ENCODE measurements around the gene BLMH. TPM values are rescaled to one million over a fixed set of nuclear protein-coding genes. Genes with fewer than 3 reads are reported as not detected.

Gene BLMH
- total and polyA plus RNA-seq, 10 of the 15 experiments (the other 5 are each of a cell fraction or from before 2014, with no cell fraction given): 16.1 to 63.9 (median 54.0) TPM

DNA sequence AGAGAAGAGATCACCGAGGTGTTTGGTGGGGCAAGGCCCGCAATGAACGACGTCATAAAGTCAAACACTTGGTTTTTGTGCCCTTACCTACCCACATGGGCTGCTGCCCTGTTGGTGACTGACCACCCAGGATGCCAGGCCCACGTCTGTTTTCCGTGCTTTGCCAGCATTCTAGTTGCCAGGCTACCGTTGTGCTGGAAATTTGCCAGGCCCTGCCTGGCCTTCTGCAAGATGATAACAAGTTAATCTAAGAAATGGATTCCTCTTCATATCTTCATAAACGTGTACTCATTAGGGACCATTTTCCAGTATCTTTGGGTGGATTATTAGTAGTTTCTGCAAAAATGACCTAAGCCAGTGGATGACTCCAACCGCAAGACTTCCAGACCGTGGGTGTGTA lies 91.6 kb downstream of the BLMH start (continued):
- TF ChIP-seq SUPT20H (IDR thresholded peaks at IDR 0.05; ENCODE audit: borderline replicate concordance, control insufficient read depth, low read depth, low read length): no peak

DNA sequence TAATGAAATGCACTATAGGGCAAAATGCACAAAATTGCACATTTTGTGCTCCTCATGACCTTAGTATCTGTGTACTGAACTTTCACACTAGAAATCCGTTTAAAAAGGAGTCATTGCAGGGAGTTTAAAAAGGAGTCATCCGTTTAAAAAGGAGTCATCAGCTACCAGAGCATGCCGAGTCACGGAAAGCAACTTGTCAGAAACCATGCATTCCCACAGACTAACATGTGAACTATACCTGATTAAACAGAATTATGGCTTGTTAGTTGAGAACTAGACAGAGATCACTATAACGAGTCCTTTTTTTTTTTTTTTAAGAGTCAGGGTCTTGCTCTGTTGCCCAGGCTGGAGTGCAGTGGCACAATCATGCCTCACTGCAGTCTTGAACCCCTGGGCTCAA lies 92.1 kb downstream of the BLMH start:
- Histone ChIP-seq H3K27me3 (replicated peaks in 1 of 2; ENCODE audit: control insufficient read depth in 2 of 2, insufficient read depth in 2 of 2, low read length in 1 of 2) (no peaks in the 10 kb centered on the region), H2AFZ (ENCODE audit: control insufficient read depth, low read depth, low read length) (no peak overlapping the region), H3K9me3 (replicated peaks; ENCODE audit: control insufficient read depth, insufficient read depth, low read length) (no peaks in the 10 kb centered on the region), H3K36me3 (ENCODE audit: control insufficient read depth in 2 of 2, insufficient read depth in 2 of 2, low read length in 1 of 2) (no peaks in the 10 kb centered on the region), H4K20me1 (ENCODE audit: control insufficient read depth, insufficient read depth) (no peaks in the 10 kb centered on the region), H3K27ac (ENCODE audit: control insufficient read depth, insufficient read depth) (no peak overlapping the region), H3K4me3 (no peak overlapping the region), H3K9ac (ENCODE audit: control insufficient read depth, insufficient read depth, low read length) (no peak overlapping the region), H3K79me2 (ENCODE audit: control insufficient read depth, insufficient read depth, low read length) (no peaks in the 10 kb centered on the region), H3K4me1 (ENCODE audit: control insufficient read depth, insufficient read depth, low read length) (peaks cover 7% of the 10 kb centered on the region; the same call in 1 of the 2 replicates), H3K4me2 (ENCODE audit: control insufficient read depth, insufficient read depth) (no peak overlapping the region)
- intact Hi-C loops (cut with micrococcal nuclease; ENCODE audit: unreplicated experiment): no loop called here
- CTCF ChIA-PET: interaction anchor here (1.1 kb wide), 1 partner anchor 61 kb away, joined by 3 read pairs; no protein-coding TSS in a partner anchor
- RAD21 ChIA-PET (ENCODE audit: unreplicated experiment): interaction anchor here (0.9 kb wide), 1 partner anchor 35 kb away, joined by 4 read pairs; no protein-coding TSS in a partner anchor
- 55% methylated on average over 5 of the region's 5 CpGs for WGBS (ENCODE audit: insufficient coverage, insufficient replicate concordance, low lambda C conversion rate, missing lambda C conversion rate)
- DNase-seq (ENCODE audit: low read depth, low spot score) (no peak), FAIRE-seq (no peak), ATAC-seq (no peak)
- SMC1A ChIA-PET (ENCODE audit: uncharacterized antibody, unreplicated experiment): interaction anchor here (1.0 kb wide), 1 partner anchor 73 kb away, joined by 3 read pairs; no protein-coding TSS in a partner anchor
- no TSS peak for BruUV-seq (replicated peaks)
- POLR2A ChIA-PET: interaction anchor here (0.6 kb wide), 1 partner anchor 561 kb away, joined by 3 read pairs; no protein-coding TSS in a partner anchor
- in situ Hi-C loops (cut with MboI): no loop called here
- TF ChIP-seq FOXK2 (IDR thresholded peaks at IDR 0.05) (no peak), CHD2 (IDR thresholded peaks at IDR 0.05; ENCODE audit: borderline replicate concordance, low read depth, low read length) (no peak), NFXL1 (IDR thresholded peaks at IDR 0.05; ENCODE audit: borderline replicate concordance) (no peak), FOXM1 (IDR thresholded peaks at IDR 0.05; ENCODE audit: low read depth, low read length) (no peak), SMARCA5 (IDR thresholded peaks at IDR 0.05) (no peak), EED (IDR thresholded peaks at IDR 0.05; ENCODE audit: low read depth) (no peak), STAT1 (conservative IDR thresholded peaks at IDR 0.05) (no peak), SREBF1 (IDR thresholded peaks at IDR 0.05; ENCODE audit: low read length) (no peak), HDGF (IDR thresholded peaks at IDR 0.05) (no peak), MTA2 (IDR thresholded peaks at IDR 0.05; ENCODE audit: low read depth) (no peak), SIN3A (IDR thresholded peaks at IDR 0.05; ENCODE audit: low read depth, low read length) (no peak), HDAC2 (IDR thresholded peaks at IDR 0.05) (no peak), IKZF1 (conservative IDR thresholded peaks at IDR 0.05) (no peak)
- TF ChIP-seq, protein P1, sequence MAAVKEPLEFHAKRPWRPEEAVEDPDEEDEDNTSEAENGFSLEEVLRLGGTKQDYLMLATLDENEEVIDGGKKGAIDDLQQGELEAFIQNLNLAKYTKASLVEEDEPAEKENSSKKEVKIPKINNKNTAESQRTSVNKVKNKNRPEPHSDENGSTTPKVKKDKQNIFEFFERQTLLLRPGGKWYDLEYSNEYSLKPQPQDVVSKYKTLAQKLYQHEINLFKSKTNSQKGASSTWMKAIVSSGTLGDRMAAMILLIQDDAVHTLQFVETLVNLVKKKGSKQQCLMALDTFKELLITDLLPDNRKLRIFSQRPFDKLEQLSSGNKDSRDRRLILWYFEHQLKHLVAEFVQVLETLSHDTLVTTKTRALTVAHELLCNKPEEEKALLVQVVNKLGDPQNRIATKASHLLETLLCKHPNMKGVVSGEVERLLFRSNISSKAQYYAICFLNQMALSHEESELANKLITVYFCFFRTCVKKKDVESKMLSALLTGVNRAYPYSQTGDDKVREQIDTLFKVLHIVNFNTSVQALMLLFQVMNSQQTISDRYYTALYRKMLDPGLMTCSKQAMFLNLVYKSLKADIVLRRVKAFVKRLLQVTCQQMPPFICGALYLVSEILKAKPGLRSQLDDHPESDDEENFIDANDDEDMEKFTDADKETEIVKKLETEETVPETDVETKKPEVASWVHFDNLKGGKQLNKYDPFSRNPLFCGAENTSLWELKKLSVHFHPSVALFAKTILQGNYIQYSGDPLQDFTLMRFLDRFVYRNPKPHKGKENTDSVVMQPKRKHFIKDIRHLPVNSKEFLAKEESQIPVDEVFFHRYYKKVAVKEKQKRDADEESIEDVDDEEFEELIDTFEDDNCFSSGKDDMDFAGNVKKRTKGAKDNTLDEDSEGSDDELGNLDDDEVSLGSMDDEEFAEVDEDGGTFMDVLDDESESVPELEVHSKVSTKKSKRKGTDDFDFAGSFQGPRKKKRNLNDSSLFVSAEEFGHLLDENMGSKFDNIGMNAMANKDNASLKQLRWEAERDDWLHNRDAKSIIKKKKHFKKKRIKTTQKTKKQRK (IDR thresholded peaks at IDR 0.05; ENCODE audit: low read depth, low read length): no peak
- TF ChIP-seq, protein P2, sequence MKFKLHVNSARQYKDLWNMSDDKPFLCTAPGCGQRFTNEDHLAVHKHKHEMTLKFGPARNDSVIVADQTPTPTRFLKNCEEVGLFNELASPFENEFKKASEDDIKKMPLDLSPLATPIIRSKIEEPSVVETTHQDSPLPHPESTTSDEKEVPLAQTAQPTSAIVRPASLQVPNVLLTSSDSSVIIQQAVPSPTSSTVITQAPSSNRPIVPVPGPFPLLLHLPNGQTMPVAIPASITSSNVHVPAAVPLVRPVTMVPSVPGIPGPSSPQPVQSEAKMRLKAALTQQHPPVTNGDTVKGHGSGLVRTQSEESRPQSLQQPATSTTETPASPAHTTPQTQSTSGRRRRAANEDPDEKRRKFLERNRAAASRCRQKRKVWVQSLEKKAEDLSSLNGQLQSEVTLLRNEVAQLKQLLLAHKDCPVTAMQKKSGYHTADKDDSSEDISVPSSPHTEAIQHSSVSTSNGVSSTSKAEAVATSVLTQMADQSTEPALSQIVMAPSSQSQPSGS (IDR thresholded peaks at IDR 0.05; ENCODE audit: low read length): no peak
- TF ChIP-seq, protein P3, sequence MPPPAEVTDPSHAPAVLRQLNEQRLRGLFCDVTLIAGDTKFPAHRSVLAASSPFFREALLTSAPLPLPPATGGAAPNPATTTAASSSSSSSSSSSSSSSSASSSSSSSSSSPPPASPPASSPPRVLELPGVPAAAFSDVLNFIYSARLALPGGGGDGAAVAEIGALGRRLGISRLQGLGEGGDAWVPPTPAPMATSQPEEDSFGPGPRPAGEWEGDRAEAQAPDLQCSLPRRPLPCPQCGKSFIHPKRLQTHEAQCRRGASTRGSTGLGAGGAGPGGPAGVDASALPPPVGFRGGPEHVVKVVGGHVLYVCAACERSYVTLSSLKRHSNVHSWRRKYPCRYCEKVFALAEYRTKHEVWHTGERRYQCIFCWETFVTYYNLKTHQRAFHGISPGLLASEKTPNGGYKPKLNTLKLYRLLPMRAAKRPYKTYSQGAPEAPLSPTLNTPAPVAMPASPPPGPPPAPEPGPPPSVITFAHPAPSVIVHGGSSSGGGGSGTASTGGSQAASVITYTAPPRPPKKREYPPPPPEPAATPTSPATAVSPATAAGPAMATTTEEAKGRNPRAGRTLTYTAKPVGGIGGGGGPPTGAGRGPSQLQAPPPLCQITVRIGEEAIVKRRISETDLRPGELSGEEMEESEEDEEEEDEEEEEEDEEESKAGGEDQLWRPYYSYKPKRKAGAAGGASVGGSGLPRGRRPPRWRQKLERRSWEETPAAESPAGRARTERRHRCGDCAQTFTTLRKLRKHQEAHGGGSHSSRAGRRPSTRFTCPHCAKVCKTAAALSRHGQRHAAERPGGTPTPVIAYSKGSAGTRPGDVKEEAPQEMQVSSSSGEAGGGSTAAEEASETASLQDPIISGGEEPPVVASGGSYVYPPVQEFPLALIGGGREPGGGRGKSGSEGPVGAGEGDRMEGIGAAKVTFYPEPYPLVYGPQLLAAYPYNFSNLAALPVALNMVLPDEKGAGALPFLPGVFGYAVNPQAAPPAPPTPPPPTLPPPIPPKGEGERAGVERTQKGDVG (CRISPR knock-in tag; IDR thresholded peaks at IDR 0.05): no peak

Measured in GM12878 (cell line).